Spleen (tissue), 11 donors: ENCODE data around the gene KCND3. TPM values are rescaled to one million over a fixed set of nuclear protein-coding genes. Genes with fewer than 3 reads are reported as not detected.

Experiments used
- DNase-seq: peaks from one replicate; pipeline ENCODE4 v3.0.0-alpha.2; 2020
- H3K27ac ChIP-seq, 8 donors: fragments of 200-600 bp; sonication (generic) in 7 of 8; 1 replicate in 4 of 8; 2 replicates in 4 of 8; pipeline versions ENCODE4 v1.5.0 to v1.8.0; 2016 to 2021; ENCODE audit warnings: inconsistent platforms in 4 of 8, mild to moderate bottlenecking in 4 of 8, moderate library complexity in 1 of 8
- H3K27me3 ChIP-seq, 7 donors: fragments of 200-600 bp; sonication (generic) in 6 of 7; replicated peaks in 1 of 7; 1 replicate in 4 of 7; 2 replicates in 3 of 7; pipeline versions ENCODE4 v1.5.0 to v1.8.0; 2016 to 2021; ENCODE audit warnings: inconsistent platforms in 3 of 7, mild to moderate bottlenecking in 1 of 7
- H3K36me3 ChIP-seq, 6 donors: fragments of 200-600 bp; sonication (generic) in 5 of 6; 1 replicate in 4 of 6; 2 replicates in 2 of 6; pipeline versions ENCODE4 v1.5.0 to v1.8.0; 2016 to 2021; ENCODE audit warnings: inconsistent platforms in 2 of 6
- H3K4me1 ChIP-seq, 6 donors: fragments of 200-600 bp; sonication (generic) in 5 of 6; 1 replicate in 3 of 6; 2 replicates in 3 of 6; pipeline versions ENCODE4 v1.5.0 to v1.8.0; 2016 to 2021; ENCODE audit warnings: inconsistent platforms in 3 of 6
- H3K4me3 ChIP-seq, 8 donors: fragments of 200-600 bp; sonication (generic) in 7 of 8; 1 replicate in 4 of 8; 2 replicates in 4 of 8; pipeline versions ENCODE4 v1.5.0 to v1.8.0; 2016 to 2021; ENCODE audit warnings: inconsistent platforms in 4 of 8, mild to moderate bottlenecking in 4 of 8, moderate library complexity in 2 of 8
- H3K9me3 ChIP-seq, 8 donors: fragments of 200-600 bp; sonication (generic) in 7 of 8; 1 replicate in 4 of 8; 2 replicates in 4 of 8; pipeline versions ENCODE4 v1.5.0 to v1.8.0; 2016 to 2021; ENCODE audit warnings: inconsistent platforms in 4 of 8
- CTCF ChIP-seq, 11 experiments: fragments of 200-600 bp in 7 of 11; fragments of 450-650 bp in 4 of 11; sonication (generic) in 4 of 11; IDR thresholded peaks in 8 of 11; conservative IDR thresholded peaks in 3 of 11; 1 replicate in 7 of 11; 2 replicates in 4 of 11; pipeline versions ENCODE4 v1.4.0 to v1.8.0; 2016 to 2021; ENCODE audit warnings: antibody characterized with exemption in 11 of 11, inconsistent platforms in 4 of 11, mild to moderate bottlenecking in 1 of 11
- POLR2A ChIP-seq, 3 donors: fragments of 450-650 bp; IDR thresholded peaks; one replicate each; pipeline ENCODE4 v1.5.1; 2017; ENCODE audit warnings: antibody characterized with exemption in 3 of 3, mild to moderate bottlenecking in 1 of 3
- POLR2AphosphoS5 ChIP-seq, 3 donors: sonication (generic); formaldehyde crosslinking; IDR thresholded peaks; one replicate each; pipeline ENCODE4 v1.5.1; 2017; ENCODE audit warnings: antibody characterized with exemption in 3 of 3
- WGBS, 5 donors: extraction: QIAGEN DNeasy Blood & Tissue Kit in 3 of 5; methylation state at CpG; one replicate each; pipeline versions ENCODE4 v1.1.5 to v1.1.7; 2013 to 2018; 5-methylcytosine and 5-hydroxymethylcytosine counted together
- intact Hi-C: fragments of 100-400 bp; cut with DNase I; formaldehyde crosslinking; loops from one replicate; pipeline ENCODE4 v1.15.0; 2023; ENCODE audit warnings: low total_unique reads
- polyA plus RNA-seq, 3 donors: library from polyadenylated mRNA; stranded (reverse); fragments of 200-250 nt; gene quantifications; one replicate each; pipeline ENCODE4 v1.2.1, GENCODE V29; 2013
- total RNA-seq, 7 donors: library from RNA; depleted of rRNA in 3 of 7; stranded (reverse); fragments of >200 nt in 3 of 7; fragmentation: NEBNext Ultra II Directional in 4 of 7; extraction: Animal tissue kit (Norgen Biotek cat#: 25700) in 4 of 7; gene quantifications; one replicate each; pipeline versions ENCODE4 v1.1.0 to v1.2.1, GENCODE V29; 2016 to 2021
- donor health status: healthy with polysubstance abuse.
- donor health status: DM: no; HTN: no; CAD: no; lungs with moderate emphysema.
- donor health status: DM: no; HTN: no; CAD: no.
- donor health status: Bipolar disorder and iron deficiency.
- donor health status: healthy.
- donor health status: DM: no; HTN: no; CAD: no.
- donor health status: DM: yes; HTN: yes; CAD: no.

Gene KCND3
- total and polyA plus RNA-seq, 10 donors, result 0.67 to 14.2 (median 8.6) TPM

- TF ChIP-seq CTCF (IDR thresholded peaks at IDR 0.05 in 8 of 11, conservative IDR thresholded peaks at IDR 0.05 in 3 of 11), result no peak
- TF ChIP-seq POLR2A (IDR thresholded peaks at IDR 0.05), result no peak
- no peak for TF ChIP-seq POLR2AphosphoS5 (IDR thresholded peaks at IDR 0.05)
- intact Hi-C loops, result no loop called here
- H3K4me3 ChIP-seq, result no peak overlapping the region
- no peak overlapping the region for H3K27ac ChIP-seq
- H3K36me3 ChIP-seq, result no peaks in the 10 kb centered on the region
- WGBS, 5 donors, result 48 to 71% (median 59%) methylated on average over 5 to 6 of the region's 6 CpGs
- DNase-seq, result no peak
- no peaks in the 10 kb centered on the region for H3K4me1 ChIP-seq
- peaks cover 0 to 9% (median 0%) of the 10 kb centered on the region in 7 donors for H3K27me3 ChIP-seq
- H3K9me3 ChIP-seq, result no peaks in the 10 kb centered on the region
These were observed 52.2 kb downstream of the KCND3 start for GRCh38 chr1:111937147-111937725.

- H3K4me3 ChIP-seq, result no peak overlapping the region
- no peaks in the 10 kb centered on the region for H3K9me3 ChIP-seq
- no peaks in the 10 kb centered on the region for H3K4me1 ChIP-seq
- no peak overlapping the region for H3K27ac ChIP-seq
- intact Hi-C loops, result no loop called here
- WGBS, 5 donors, result 82 to 94% (median 92%) methylated on average over 10 of the region's 10 CpGs
- H3K36me3 ChIP-seq, result no peaks in the 10 kb centered on the region
- H3K27me3 ChIP-seq, result no peaks in the 10 kb centered on the region
- no peak for DNase-seq
- TF ChIP-seq POLR2A (IDR thresholded peaks at IDR 0.05) (no peak), POLR2AphosphoS5 (IDR thresholded peaks at IDR 0.05) (no peak), CTCF (IDR thresholded peaks at IDR 0.05 in 8 of 11, conservative IDR thresholded peaks at IDR 0.05 in 3 of 11) (no peak)
These were observed 55.2 kb downstream of the KCND3 start for GRCh38 chr1:111934106-111934852.

GRCh38 chr1:111930356-111930755 lies 59.1 kb downstream of the KCND3 start:
- Histone ChIP-seq H3K27ac (no peak overlapping the region), H3K9me3 (no peaks in the 10 kb centered on the region), H3K27me3 (no peaks in the 10 kb centered on the region), H3K36me3 (no peaks in the 10 kb centered on the region), H3K4me3 (no peak overlapping the region), H3K4me1 (no peaks in the 10 kb centered on the region)
- no peak for DNase-seq
- no peak for TF ChIP-seq CTCF (IDR thresholded peaks at IDR 0.05 in 8 of 11, conservative IDR thresholded peaks at IDR 0.05 in 3 of 11)
- TF ChIP-seq POLR2A (IDR thresholded peaks at IDR 0.05), result no peak
- no peak for TF ChIP-seq POLR2AphosphoS5 (IDR thresholded peaks at IDR 0.05)
- 82 to 97% (median 90%) methylated on average over 3 of the region's 3 CpGs for WGBS, 5 donors
- intact Hi-C loops, result no loop called here

- Histone ChIP-seq H3K9me3 (no peaks in the 10 kb centered on the region), H3K27me3 (no peaks in the 10 kb centered on the region), H3K4me3 (no peak overlapping the region), H3K27ac (no peak overlapping the region), H3K36me3 (no peaks in the 10 kb centered on the region), H3K4me1 (no peaks in the 10 kb centered on the region)
- WGBS, 5 donors, result 70 to 82% (median 79%) methylated on average over 4 of the region's 4 CpGs
- intact Hi-C loops, result no loop called here
- DNase-seq, result no peak
- TF ChIP-seq POLR2A (IDR thresholded peaks at IDR 0.05) (no peak), CTCF (IDR thresholded peaks at IDR 0.05 in 8 of 11, conservative IDR thresholded peaks at IDR 0.05 in 3 of 11) (no peak), POLR2AphosphoS5 (IDR thresholded peaks at IDR 0.05) (no peak)
These were observed 60.9 kb downstream of the KCND3 start for GRCh38 chr1:111928531-111928930.
